ENCODE results near the gene UGT2B10. TPM values are rescaled to one million over a fixed set of nuclear protein-coding genes. Genes with fewer than 3 reads are reported as not detected.

UGT2B10 gene
- total and polyA plus RNA-seq, 8 donors, result 0.29 TPM; not detected in 7

DNA sequence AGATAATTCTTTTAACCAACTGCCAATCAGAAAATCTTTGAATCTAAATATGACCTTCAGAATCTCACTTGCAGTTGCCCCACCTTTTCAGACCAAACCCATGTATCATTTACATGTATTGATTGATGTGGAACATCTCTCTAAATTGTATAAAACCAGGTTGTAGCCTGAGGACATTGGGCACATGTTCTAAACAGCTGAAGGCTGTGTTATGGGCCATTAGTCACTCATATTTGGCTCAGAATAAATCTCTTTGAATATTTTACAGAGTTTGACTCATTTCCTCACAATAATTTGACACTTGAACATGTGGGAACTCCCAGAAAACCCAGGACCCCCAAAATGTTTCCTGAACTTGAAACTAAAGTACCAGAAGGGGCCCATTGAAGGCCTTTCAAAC is 58.7 kb downstream of the UGT2B10 start:
- Histone ChIP-seq H3K27me3 (no peaks in the 10 kb centered on the region), H3K4me3 (no peak overlapping the region), H3K4me1 (peaks cover 0 to 16% (median 13%) of the 10 kb centered on the region in 4 donors), H3K27ac (no peak overlapping the region), H3K9me3 (no peaks in the 10 kb centered on the region), H3K36me3 (no peaks in the 10 kb centered on the region)
- no peak for DNase-seq
- intact Hi-C loops (cut with DNase I; ENCODE audit: low total_unique reads), result no loop called here
- TF ChIP-seq, protein P1, sequence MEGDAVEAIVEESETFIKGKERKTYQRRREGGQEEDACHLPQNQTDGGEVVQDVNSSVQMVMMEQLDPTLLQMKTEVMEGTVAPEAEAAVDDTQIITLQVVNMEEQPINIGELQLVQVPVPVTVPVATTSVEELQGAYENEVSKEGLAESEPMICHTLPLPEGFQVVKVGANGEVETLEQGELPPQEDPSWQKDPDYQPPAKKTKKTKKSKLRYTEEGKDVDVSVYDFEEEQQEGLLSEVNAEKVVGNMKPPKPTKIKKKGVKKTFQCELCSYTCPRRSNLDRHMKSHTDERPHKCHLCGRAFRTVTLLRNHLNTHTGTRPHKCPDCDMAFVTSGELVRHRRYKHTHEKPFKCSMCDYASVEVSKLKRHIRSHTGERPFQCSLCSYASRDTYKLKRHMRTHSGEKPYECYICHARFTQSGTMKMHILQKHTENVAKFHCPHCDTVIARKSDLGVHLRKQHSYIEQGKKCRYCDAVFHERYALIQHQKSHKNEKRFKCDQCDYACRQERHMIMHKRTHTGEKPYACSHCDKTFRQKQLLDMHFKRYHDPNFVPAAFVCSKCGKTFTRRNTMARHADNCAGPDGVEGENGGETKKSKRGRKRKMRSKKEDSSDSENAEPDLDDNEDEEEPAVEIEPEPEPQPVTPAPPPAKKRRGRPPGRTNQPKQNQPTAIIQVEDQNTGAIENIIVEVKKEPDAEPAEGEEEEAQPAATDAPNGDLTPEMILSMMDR (IDR thresholded peaks at IDR 0.05), result no peak
- no peak for TF ChIP-seq POLR2AphosphoS5 (IDR thresholded peaks at IDR 0.05)
- no peak for TF ChIP-seq POLR2A (IDR thresholded peaks at IDR 0.05)
- TF ChIP-seq EP300 (IDR thresholded peaks at IDR 0.05), result no peak

DNA sequence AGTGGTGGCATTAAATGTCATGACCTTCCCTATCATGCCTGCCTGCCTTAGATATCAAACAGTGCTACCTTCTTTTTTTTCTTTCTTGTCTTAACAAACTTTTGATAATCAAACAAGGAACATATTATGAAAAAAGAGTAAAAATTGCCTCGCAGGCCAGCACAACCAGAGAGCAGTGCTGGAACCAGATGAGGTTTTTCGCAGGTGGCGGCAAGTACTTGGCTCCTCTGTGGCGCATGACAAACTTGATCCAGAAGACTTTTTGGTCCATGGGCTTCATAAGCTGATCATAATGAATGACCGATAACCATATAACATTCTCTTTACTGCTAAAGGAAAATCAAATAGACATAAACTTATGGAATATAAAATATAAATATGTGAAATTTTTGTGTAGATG is 61.8 kb downstream of the UGT2B10 start:
- intact Hi-C loops (cut with DNase I; ENCODE audit: low total_unique reads), result no loop called here
- Histone ChIP-seq H3K27me3 (no peaks in the 10 kb centered on the region), H3K27ac (peak overlapping the region in 2 of 5 donors; percentile 12 to 61), H3K4me1 (peaks cover 0 to 10% (median 2%) of the 10 kb centered on the region in 4 donors), H3K4me3 (no peak overlapping the region), H3K9me3 (no peaks in the 10 kb centered on the region), H3K36me3 (no peaks in the 10 kb centered on the region)
- no peak for DNase-seq
- WGBS, 5 donors, result 50 to 77% (median 59%) methylated on average over 5 of the region's 5 CpGs
- no peak for TF ChIP-seq POLR2AphosphoS5 (IDR thresholded peaks at IDR 0.05)
- TF ChIP-seq, protein P1 (IDR thresholded peaks at IDR 0.05), result no peak
- no peak for TF ChIP-seq POLR2A (IDR thresholded peaks at IDR 0.05)
- no peak for TF ChIP-seq EP300 (IDR thresholded peaks at IDR 0.05)

DNA sequence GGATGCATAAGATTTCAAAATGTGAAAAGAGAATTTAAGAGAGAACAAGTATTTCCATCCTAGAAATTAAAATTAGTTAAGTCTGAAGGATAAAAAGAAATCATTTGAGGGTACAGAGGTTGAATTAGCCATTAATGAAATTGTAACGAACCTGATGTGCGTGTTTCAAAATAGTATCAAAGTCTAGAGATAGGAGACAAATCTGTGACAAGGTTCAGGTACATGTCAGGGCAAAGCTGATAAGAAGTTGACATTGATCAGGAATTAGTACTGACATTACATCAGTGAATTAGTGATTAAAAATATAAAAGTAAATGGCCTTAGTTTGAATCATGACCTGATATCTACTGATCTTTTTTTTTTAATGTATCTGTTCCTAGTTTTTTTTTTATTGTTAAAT is 62.3 kb downstream of the UGT2B10 start:
- WGBS, 5 donors, result 37 to 74% (median 52%) methylated on average over 2 of the region's 2 CpGs
- H3K9me3 ChIP-seq, result no peaks in the 10 kb centered on the region
- H3K4me3 ChIP-seq, result no peak overlapping the region
- DNase-seq, result no peak
- no peak overlapping the region for H3K27ac ChIP-seq
- peaks cover 0 to 5% (median 0%) of the 10 kb centered on the region in 4 donors for H3K4me1 ChIP-seq
- no peak for TF ChIP-seq POLR2AphosphoS5 (IDR thresholded peaks at IDR 0.05)
- TF ChIP-seq, protein P1 (IDR thresholded peaks at IDR 0.05), result no peak
- no peak for TF ChIP-seq EP300 (IDR thresholded peaks at IDR 0.05)
- TF ChIP-seq POLR2A (IDR thresholded peaks at IDR 0.05), result no peak
- intact Hi-C loops (cut with DNase I; ENCODE audit: low total_unique reads), result no loop called here
- no peaks in the 10 kb centered on the region for H3K36me3 ChIP-seq
- H3K27me3 ChIP-seq, result no peaks in the 10 kb centered on the region

Small RNAs within 50 kb of the gene (small RNA-seq; reads per million reads assigned to genes)
- gene AC021146.4, result 0 reads per million in 4 donors
- 0 reads per million in 4 donors for gene AC021146.9

Other genes starting within 250 kb of the UGT2B10 start
- gene UGT2B17, start 239.7 kb upstream of the UGT2B10 start, total RNA-seq, result not detected
- gene UGT2B17, start 239.7 kb upstream of the UGT2B10 start, polyA plus RNA-seq, result under 1 TPM in 1 of 3 donors, not detected in 2; 0.40 TPM
- 10 to 100 TPM in 3 of 5 donors, not detected in 2; 16.1 to 51.0 (median 25.8) TPM for gene UGT2B15, start 145.3 kb upstream of the UGT2B10 start, total RNA-seq
- 10 to 100 TPM in 2 of 3 donors, 1 to 10 TPM in 1; 8.9 to 41.5 (median 16.5) TPM for gene UGT2B15, start 145.3 kb upstream of the UGT2B10 start, polyA plus RNA-seq
- gene UGT2A3, start 135.8 kb downstream of the UGT2B10 start, total RNA-seq, result 10 to 100 TPM in 2 of 5 donors, under 1 TPM in 1, not detected in 2; 0.58 to 90.1 (median 37.9) TPM
- gene UGT2A3, start 135.8 kb downstream of the UGT2B10 start, polyA plus RNA-seq, result under 1 TPM in 2 of 3 donors, not detected in 1; 0.46 to 0.62 TPM